HCT116 (cell line): ENCODE measurements around the gene LCE2C. TPM values are rescaled to one million over a fixed set of nuclear protein-coding genes. Genes with fewer than 3 reads are reported as not detected.

Experiments
- ATAC-seq: fragments of 200-7000 bp; cut with Tn5 transposase; 2 replicates; pipeline ENCODE4 v1.9.1; 2020; ENCODE audit warnings: mild to moderate bottlenecking, moderate library complexity
- BruUV-seq: library from RNA; stranded (reverse); fragments of 400-500 nt; replicated peaks from 2 replicates; lab custom pipeline; 2021; lab: Mats Ljungman, UMichigan
- CTCF ChIA-PET: fragments of 300-600 bp; sonication (Branson Sonifier 250); formaldehyde crosslinking; loops from one replicate; lab custom pipeline; 2021; ENCODE audit warnings: antibody characterized with exemption; lab: Charles Lee
- POLR2A ChIA-PET: fragments of 300-600, 350-600 bp; sonication (Branson Sonifier 250); formaldehyde crosslinking; loops from one replicate; lab custom pipeline; 2021; ENCODE audit warnings: antibody characterized with exemption; lab: Charles Lee
- RAD21 ChIA-PET, 2 experiments: fragments of 300-600 bp; sonication (Branson Sonifier 250); formaldehyde crosslinking; loops; one replicate each; lab custom pipeline; 2023; ENCODE audit warnings: low total read pairs in 2 of 2; ENCODE audit not compliant: uncharacterized antibody in 2 of 2, unreplicated experiment in 2 of 2, low non-redundant PET in 1 of 2; lab: Charles Lee
- DNase-seq: peaks from one replicate; pipeline ENCODE4 v3.0.0-alpha.2; 2010; ENCODE audit warnings: low read depth, low spot score
- H2AFZ ChIP-seq: fragments of 200-600 bp; shearing (Covaris generic), sonication (generic); 2 replicates; pipeline ENCODE4 v1.6.1; 2017; ENCODE audit warnings: low read depth, mixed run types, mixed read lengths, antibody characterized with exemption, low read length; ENCODE audit not compliant: poor library complexity, severe bottlenecking
- H3K27ac ChIP-seq: 2 replicates; pipeline ENCODE4 v1.5.1; 2012; ENCODE audit warnings: low read depth, low read length
- H3K27me3 ChIP-seq: fragments of 200-600 bp; sonication (generic); 2 replicates; pipeline ENCODE4 v1.6.1; 2016; ENCODE audit warnings: mixed run types, low read length, mixed read lengths; ENCODE audit not compliant: insufficient read depth
- H3K36me3 ChIP-seq, 2 experiments: fragments of 200-500 bp in 1 of 2; fragments of 200-600 bp in 1 of 2; sonication (Bioruptor generic) in 1 of 2; sonication (generic) in 1 of 2; 2 replicates each; pipeline versions ENCODE4 v1.5.1 to v1.6.1; 2014 to 2016; ENCODE audit warnings: low read length in 2 of 2, inconsistent platforms in 1 of 2, mixed read lengths in 1 of 2, mixed run types in 1 of 2; ENCODE audit not compliant: insufficient read depth in 2 of 2, control insufficient read depth in 1 of 2
- H3K4me1 ChIP-seq, 2 experiments: fragments of 200-600 bp in 1 of 2; sonication (generic) in 1 of 2; 2 replicates each; pipeline versions ENCODE4 v1.5.1 to v1.6.1; 2012 to 2017; ENCODE audit warnings: low read length in 2 of 2, inconsistent platforms in 1 of 2, mild to moderate bottlenecking in 1 of 2, mixed read lengths in 1 of 2, mixed run types in 1 of 2, moderate library complexity in 1 of 2; ENCODE audit not compliant: insufficient read depth in 2 of 2, control insufficient read depth in 1 of 2
- H3K4me2 ChIP-seq: fragments of 200-600 bp; sonication (generic); 2 replicates; pipeline ENCODE4 v1.6.1; 2017; ENCODE audit warnings: mixed run types, low read length, mixed read lengths
- H3K4me3 ChIP-seq, 2 experiments: fragments of 200-600 bp in 1 of 2; sonication (generic) in 1 of 2; replicated peaks in 1 of 2; 2 replicates each; pipeline ENCODE4 v1.5.1; 2011 to 2016; ENCODE audit warnings: low read length in 2 of 2, control low read depth in 1 of 2, low read depth in 1 of 2, mild to moderate bottlenecking in 1 of 2, mixed read lengths in 1 of 2, mixed run types in 1 of 2
- H3K79me2 ChIP-seq: fragments of 200-600 bp; sonication (generic); 2 replicates; pipeline ENCODE4 v1.6.1; 2017; ENCODE audit warnings: mild to moderate bottlenecking, mixed run types, low read length, moderate library complexity, mixed read lengths; ENCODE audit not compliant: insufficient read depth
- H3K9ac ChIP-seq: fragments of 200-600 bp; sonication (generic); 2 replicates; pipeline ENCODE4 v1.6.1; 2016; ENCODE audit warnings: low read length, mixed read lengths
- H3K9me2 ChIP-seq: fragments of 200-600 bp; sonication (generic), shearing (Covaris generic); 2 replicates; pipeline ENCODE4 v1.6.1; 2017; ENCODE audit warnings: mixed run types, mild to moderate bottlenecking, moderate library complexity; ENCODE audit not compliant: insufficient read depth
- H3K9me3 ChIP-seq, 2 experiments: fragments of 200-500 bp in 1 of 2; fragments of 200-600 bp in 1 of 2; sonication (Bioruptor generic) in 1 of 2; sonication (generic) in 1 of 2; 2 replicates each; pipeline ENCODE4 v1.6.1; 2014 to 2017; ENCODE audit warnings: low read length in 2 of 2, mixed read lengths in 2 of 2, inconsistent platforms in 1 of 2, low read depth in 1 of 2, mild to moderate bottlenecking in 1 of 2, mixed run types in 1 of 2, moderate library complexity in 1 of 2; ENCODE audit not compliant: control insufficient read depth in 1 of 2, insufficient read depth in 1 of 2
- H4K20me1 ChIP-seq: fragments of 200-600 bp; sonication (generic), shearing (Covaris generic); 2 replicates; pipeline ENCODE4 v1.6.1; 2017; ENCODE audit warnings: mixed run types, mild to moderate bottlenecking, moderate library complexity; ENCODE audit not compliant: insufficient read depth
- ATF3 ChIP-seq: IDR thresholded peaks from 2 replicates; pipeline ENCODE4 v1.6.1; 2012
- CTCF ChIP-seq, 3 experiments: fragments of 200-600 bp in 1 of 3; sonication (generic) in 1 of 3; IDR thresholded peaks in 2 of 3; conservative IDR thresholded peaks in 1 of 3; 2 replicates each; pipeline ENCODE4 v1.5.1; 2012 to 2017; ENCODE audit warnings: low read depth in 2 of 3, low read length in 2 of 3, antibody characterized with exemption in 1 of 3, borderline replicate concordance in 1 of 3, control low read depth in 1 of 3, mild to moderate bottlenecking in 1 of 3, mixed read lengths in 1 of 3, mixed run types in 1 of 3, moderate library complexity in 1 of 3; ENCODE audit not compliant: insufficient read depth in 1 of 3
- ELF1 ChIP-seq: IDR thresholded peaks from 2 replicates; pipeline ENCODE4 v1.6.1; 2012; ENCODE audit warnings: low read depth, borderline replicate concordance
- POLR2AphosphoS5 ChIP-seq: IDR thresholded peaks from 2 replicates; pipeline ENCODE4 v1.6.1; 2011; ENCODE audit warnings: mild to moderate bottlenecking, low read depth, low read length, moderate library complexity
- RAD21 ChIP-seq: IDR thresholded peaks from 2 replicates; pipeline ENCODE4 v1.6.1; 2012; ENCODE audit warnings: low read depth, mild to moderate bottlenecking
- REST ChIP-seq: IDR thresholded peaks from 2 replicates; pipeline ENCODE4 v1.6.1; 2012; ENCODE audit warnings: low read depth
- SIN3A ChIP-seq: IDR thresholded peaks from 2 replicates; pipeline ENCODE4 v1.6.1; 2012; ENCODE audit warnings: low read depth
- SP1 ChIP-seq: IDR thresholded peaks from 2 replicates; pipeline ENCODE4 v1.6.1; 2012; ENCODE audit warnings: low read depth
- SRF ChIP-seq: IDR thresholded peaks from 2 replicates; pipeline ENCODE4 v1.6.1; 2012; ENCODE audit warnings: low read depth
- YY1 ChIP-seq: IDR thresholded peaks from 2 replicates; pipeline ENCODE4 v1.6.1; 2011; ENCODE audit warnings: low read length, low read depth, moderate library complexity, mild to moderate bottlenecking; ENCODE audit not compliant: insufficient replicate concordance; ENCODE audit errors: extremely low read depth
- ZBTB33 ChIP-seq: IDR thresholded peaks from 2 replicates; pipeline ENCODE4 v1.6.1; 2011; ENCODE audit warnings: mild to moderate bottlenecking, low read length, moderate library complexity; ENCODE audit not compliant: insufficient replicate concordance; ENCODE audit errors: extremely low read depth
- ZNF274 ChIP-seq: fragments of 200-500 bp; sonication (Bioruptor generic); IDR thresholded peaks from 2 replicates; pipeline ENCODE4 v1.6.1; 2014; ENCODE audit warnings: mild to moderate bottlenecking, low read depth, low read length, inconsistent platforms
- intact Hi-C: fragments of 100-400 bp; cut with micrococcal nuclease; formaldehyde crosslinking; loops from 2 replicates; pipeline ENCODE4 v1.10.0; 2022
- total RNA-seq: library from RNA; stranded (reverse); gene quantifications from one replicate; pipeline ENCODE4 v1.2.1, GENCODE V29; 2021; ENCODE audit not compliant: unreplicated experiment

Gene LCE2C
- total RNA-seq, 1 experiment from 2014 or later = not detected

GRCh38 chr1:152640351-152640750 lies 34.7 kb upstream of the LCE2C start:
- ChIA-PET RAD21 (no interaction called here), CTCF (no interaction called here), POLR2A (no interaction called here)
- no peak overlapping the region for H3K9ac ChIP-seq
- H4K20me1 ChIP-seq = no peaks in the 10 kb centered on the region; the same call in 1 of the 2 replicates
- H3K79me2 ChIP-seq = no peaks in the 10 kb centered on the region
- H2AFZ ChIP-seq = no peak overlapping the region
- no peak for DNase-seq
- no peak overlapping the region for H3K4me2 ChIP-seq
- H3K9me2 ChIP-seq = no peaks in the 10 kb centered on the region
- ATAC-seq = no peak
- intact Hi-C loops = no loop called here
- no peak overlapping the region for H3K4me3 ChIP-seq
- no peaks in the 10 kb centered on the region for H3K4me1 ChIP-seq
- no TSS peak for BruUV-seq
- no peak overlapping the region for H3K27ac ChIP-seq
- no peak for TF ChIP-seq ZNF274
- TF ChIP-seq POLR2AphosphoS5 = no peak
- TF ChIP-seq SIN3A = no peak
- no peak for TF ChIP-seq ATF3
- TF ChIP-seq ELF1 = no peak
- no peak for TF ChIP-seq RAD21
- no peak for TF ChIP-seq SRF
- TF ChIP-seq CTCF (IDR thresholded peaks at IDR 0.05 in 2 of 3, conservative IDR thresholded peaks at IDR 0.05 in 1 of 3; ENCODE audit: borderline replicate concordance in 1 of 3, insufficient read depth in 1 of 3, low read depth in 2 of 3, low read length in 2 of 3) = no peak
- TF ChIP-seq REST = no peak
- no peak for TF ChIP-seq ZBTB33
- TF ChIP-seq SP1 = no peak
- TF ChIP-seq YY1 = no peak
- H3K9me3 ChIP-seq = no peaks in the 10 kb centered on the region
- peaks cover 24% of the 10 kb centered on the region; the same call in 1 of the 2 replicates for H3K27me3 ChIP-seq
- H3K36me3 ChIP-seq = no peaks in the 10 kb centered on the region
